ENCODE results near the gene ANKRD6.

ANKRD6 gene

GRCh38 chr6:89566930-89567629 is 134.1 kb downstream of the ANKRD6 start:
- no peak for DNase-seq

- no peak for DNase-seq
Observed at GRCh38 chr6:89567630-89568390, 134.9 kb downstream of the ANKRD6 start.

GRCh38 chr6:89574910-89575561 is 142.1 kb downstream of the ANKRD6 start:
- DNase-seq, result no peak

- no peak for DNase-seq
Observed at GRCh38 chr6:89575562-89575960, 142.6 kb downstream of the ANKRD6 start.

GRCh38 chr6:89580997-89581666 is 148.2 kb downstream of the ANKRD6 start:
- DNase-seq, result peak in 1 of 2 experiments; percentile 41

GRCh38 chr6:89581689-89582088 is 148.7 kb downstream of the ANKRD6 start:
- peak; percentile 40 to 79 for DNase-seq

GRCh38 chr6:89582669-89583325 is 149.8 kb downstream of the ANKRD6 start:
- DNase-seq, result no peak

GRCh38 chr6:89583559-89583958 is 150.6 kb downstream of the ANKRD6 start:
- DNase-seq, result no peak

- no peak for DNase-seq
Observed at GRCh38 chr6:89584539-89584938, 151.6 kb downstream of the ANKRD6 start.

GRCh38 chr6:89585154-89585553 is 152.2 kb downstream of the ANKRD6 start:
- DNase-seq, result no peak

- no peak for DNase-seq
Observed at GRCh38 chr6:89589297-89590025, 156.5 kb downstream of the ANKRD6 start.

GRCh38 chr6:89590133-89590532 is 157.2 kb downstream of the ANKRD6 start:
- DNase-seq, result no peak

GRCh38 chr6:89591745-89592144 is 158.8 kb downstream of the ANKRD6 start:
- no peak for DNase-seq

GRCh38 chr6:89596056-89596455 is 163.1 kb downstream of the ANKRD6 start:
- no peak for DNase-seq

- DNase-seq, result no peak
Observed at GRCh38 chr6:89596484-89596883, 163.5 kb downstream of the ANKRD6 start.

- DNase-seq, result no peak
Observed at GRCh38 chr6:89597372-89597771, 164.4 kb downstream of the ANKRD6 start.

- DNase-seq, result peak in 1 of 2 experiments; percentile 34
Observed at GRCh38 chr6:89597988-89598387, 165.0 kb downstream of the ANKRD6 start.

GRCh38 chr6:89599727-89600126 is 166.8 kb downstream of the ANKRD6 start:
- no peak for DNase-seq

GRCh38 chr6:89602166-89602565 is 169.2 kb downstream of the ANKRD6 start:
- no peak for DNase-seq

- peak in 1 of 2 experiments; percentile 17 for DNase-seq
Observed at GRCh38 chr6:89604653-89605052, 171.7 kb downstream of the ANKRD6 start.

- DNase-seq, result peak in 1 of 2 experiments; percentile 52
Observed at GRCh38 chr6:89605861-89606260, 172.9 kb downstream of the ANKRD6 start.

- peak; percentile 18 to 49 for DNase-seq
Observed at GRCh38 chr6:89610149-89610642, 177.2 kb downstream of the ANKRD6 start.

All from NCI-H2081 (cell line).